ENCODE results near the gene KCTD16. TPM values are rescaled to one million over a fixed set of nuclear protein-coding genes. Genes with fewer than 3 reads are reported as not detected.

Gene KCTD16
- total RNA-seq, 2 donors from 2014 or later, result 0.24 to 0.46 TPM

GRCh38 chr5:144202726-144203125 is 32.1 kb downstream of the KCTD16 start:
- no peak for DNase-seq (ENCODE audit: low spot score)
- intact Hi-C loops (cut with DNase I), result loop anchor here (5.0 to 10.0 kb wide), 2 partner anchors 1625 to 1932 kb away; no protein-coding TSS in a partner anchor

DNA sequence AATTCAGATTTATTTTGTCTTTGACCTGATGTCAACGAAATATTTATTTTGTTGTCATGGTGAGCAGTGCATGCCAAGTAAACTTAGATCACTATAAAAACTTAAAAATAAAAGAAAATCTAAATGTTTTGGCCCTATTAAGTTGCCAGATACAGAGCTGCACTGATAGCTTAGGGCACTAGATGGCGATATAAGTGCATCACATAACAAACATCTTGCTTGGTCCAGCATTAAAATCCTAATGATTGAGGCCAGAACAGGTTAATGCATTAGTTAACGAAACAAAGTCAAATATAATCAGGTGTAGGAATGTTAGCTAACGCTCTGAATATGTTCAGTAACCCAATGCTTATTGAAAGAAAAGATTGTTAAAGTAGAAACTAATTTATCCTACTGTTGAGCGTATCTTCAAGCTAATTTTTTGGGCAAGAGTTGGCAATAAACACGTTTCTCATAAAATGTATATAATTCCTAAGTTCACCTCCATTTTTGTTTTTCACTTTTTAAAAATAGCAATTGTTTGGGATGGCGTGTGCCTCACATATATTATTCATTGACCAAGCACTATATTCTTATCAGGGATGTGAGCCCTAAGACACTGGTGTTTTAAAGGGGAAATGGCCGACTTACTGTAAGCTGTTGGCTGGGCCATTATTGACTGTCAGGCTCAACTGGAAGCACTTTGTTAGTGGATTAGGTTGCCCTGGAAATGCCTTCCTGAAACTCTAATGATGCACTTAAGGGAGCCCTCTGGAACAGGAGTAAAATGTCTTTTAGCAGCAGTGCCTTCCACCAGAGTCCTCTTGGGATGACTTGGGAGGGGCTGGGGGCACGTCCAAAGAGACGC is 33.3 kb downstream of the KCTD16 start:
- intact Hi-C loops (cut with DNase I), result loop anchor here (5.0 to 10.0 kb wide), 2 partner anchors 1623 to 1931 kb away; no protein-coding TSS in a partner anchor
- no peak for DNase-seq (ENCODE audit: low spot score)

DNA sequence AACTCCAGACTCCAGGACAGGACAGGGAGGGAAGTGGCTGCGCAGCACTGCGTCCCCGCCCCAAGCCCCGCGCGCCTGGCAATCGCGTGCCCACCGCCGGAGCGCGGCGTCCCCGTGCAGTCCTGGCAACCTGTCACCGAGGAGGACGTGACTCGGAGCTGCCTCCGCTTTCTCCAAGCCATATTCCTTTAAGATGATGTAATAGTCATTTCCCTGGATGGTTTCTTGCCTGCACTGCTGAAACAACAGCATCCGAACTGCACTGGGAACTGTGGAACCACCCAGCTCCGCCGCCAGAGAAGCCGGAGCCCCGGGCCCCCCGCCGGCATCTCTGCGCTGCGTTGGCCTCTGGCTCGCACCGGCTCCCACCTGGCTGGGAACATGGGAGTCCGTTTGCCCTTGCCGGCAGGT is 34.5 kb downstream of the KCTD16 start:
- DNase-seq (ENCODE audit: low spot score), result peak; percentile 80
- intact Hi-C loops (cut with DNase I), result loop anchor here in 1 of 2 donors (10.0 kb wide), 1 partner anchor 1930 kb away; no protein-coding TSS in a partner anchor

DNA sequence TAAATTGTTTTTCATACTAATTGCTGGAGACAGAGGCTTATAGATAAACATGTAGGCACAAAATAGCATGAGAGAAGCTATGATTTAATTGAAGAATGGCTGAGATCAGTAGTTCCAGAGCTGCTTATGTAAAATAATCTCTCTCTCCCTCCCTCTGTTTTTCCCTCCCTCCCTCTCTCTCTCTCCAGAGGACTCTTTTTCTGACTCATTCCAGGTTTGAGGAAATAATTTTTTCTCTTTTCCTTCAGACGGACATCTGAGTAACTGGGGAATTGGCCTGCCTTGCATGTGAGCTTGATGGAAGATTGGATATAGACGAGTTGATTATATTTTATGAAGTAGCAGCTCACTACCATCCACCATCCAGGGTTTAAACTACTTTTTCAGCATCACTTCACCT is 35.5 kb downstream of the KCTD16 start:
- intact Hi-C loops (cut with DNase I), result loop anchor here in 1 of 2 donors (10.0 kb wide), 1 partner anchor 1929 kb away; no protein-coding TSS in a partner anchor
- no peak for DNase-seq (ENCODE audit: low spot score)

DNA sequence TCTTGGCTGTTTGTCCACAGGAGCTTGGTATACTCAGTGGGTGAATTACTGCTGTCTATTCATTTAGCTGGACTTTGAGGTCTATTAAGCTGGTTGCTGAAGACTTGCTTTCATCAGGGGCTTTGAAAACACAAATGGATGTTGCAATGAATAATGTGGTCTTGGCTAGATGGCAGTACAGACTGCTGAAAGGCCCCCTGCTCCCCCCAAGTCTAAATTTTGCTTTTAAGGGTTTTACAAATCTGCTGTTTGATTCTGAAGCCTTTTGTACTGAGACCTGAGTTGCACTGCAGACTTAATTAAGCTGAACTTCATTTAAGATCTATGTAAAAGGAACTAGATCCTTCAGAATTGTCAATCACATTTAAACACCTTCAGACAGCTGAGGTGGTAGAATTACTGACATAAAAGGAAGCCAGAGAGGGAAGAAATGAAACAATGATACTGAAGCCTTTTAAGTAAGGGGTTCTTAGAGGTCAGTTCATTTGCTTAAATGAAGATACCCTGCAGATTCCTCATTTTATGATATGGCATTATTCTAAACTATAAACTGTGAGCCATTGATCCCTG is 37.3 kb downstream of the KCTD16 start:
- DNase-seq (ENCODE audit: low spot score), result no peak
- intact Hi-C loops (cut with DNase I), result loop anchor here in 1 of 2 donors (10.0 kb wide), 1 partner anchor 1927 kb away; no protein-coding TSS in a partner anchor

DNA sequence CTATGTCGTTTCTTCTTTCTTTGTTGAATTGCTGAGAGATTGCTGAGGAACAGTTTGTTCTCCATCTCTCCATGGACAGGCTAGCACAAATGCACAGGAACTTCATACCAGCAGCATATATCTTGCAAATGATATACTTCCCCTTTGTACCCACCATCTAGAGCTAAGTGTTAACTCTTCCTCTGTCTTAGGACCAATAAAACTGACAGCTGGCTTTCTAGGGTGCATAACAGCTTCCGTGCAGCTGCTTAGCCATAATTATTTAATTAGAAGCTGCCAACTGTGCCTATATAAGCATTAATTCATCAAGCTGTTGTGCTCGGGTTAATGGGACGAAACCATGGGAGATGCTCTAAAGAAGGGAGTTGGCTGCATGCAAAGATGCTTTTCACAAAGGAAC is 38.7 kb downstream of the KCTD16 start:
- intact Hi-C loops (cut with DNase I), result loop anchor here in 1 of 2 donors (10.0 kb wide), 1 partner anchor 1925 kb away; no protein-coding TSS in a partner anchor
- no peak for DNase-seq (ENCODE audit: low spot score)

DNA sequence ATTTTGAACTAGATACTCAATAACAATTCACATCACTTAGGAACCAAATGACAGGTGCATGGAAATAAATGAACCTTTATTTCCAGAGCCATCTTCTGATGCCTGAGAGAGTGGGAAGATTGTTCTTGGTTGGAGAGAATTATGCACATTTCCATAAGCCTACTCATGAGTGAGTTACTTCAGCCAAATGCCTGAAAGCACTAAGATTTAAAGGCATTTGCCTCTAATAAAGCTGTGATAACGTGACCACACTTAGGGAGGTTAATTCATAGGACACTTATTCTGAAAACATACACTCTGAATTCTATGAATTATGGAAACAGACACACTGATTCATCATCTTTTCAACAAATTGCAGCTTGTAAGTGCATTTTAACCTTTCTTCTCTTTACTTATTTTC is 40.0 kb downstream of the KCTD16 start:
- intact Hi-C loops (cut with DNase I), result no loop called here
- DNase-seq (ENCODE audit: low spot score), result no peak

DNA sequence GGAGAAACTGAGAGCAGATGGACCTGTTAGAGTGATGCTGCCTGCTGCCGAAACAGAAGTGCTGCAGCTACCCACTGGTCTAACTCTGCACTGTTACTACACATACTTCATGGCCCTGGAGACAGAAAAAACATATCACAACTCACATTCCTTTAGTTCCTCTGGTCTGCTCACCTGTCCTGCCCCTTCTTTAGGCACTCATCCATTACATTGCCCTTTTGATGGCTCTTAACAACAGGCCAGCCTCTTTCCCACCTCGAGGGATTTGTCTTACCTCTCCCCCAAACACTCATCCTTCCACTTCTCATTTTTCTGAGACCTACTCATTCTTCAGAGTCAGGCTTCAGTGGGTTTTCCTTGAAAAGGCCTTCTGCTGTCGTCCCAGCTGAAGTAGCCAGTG is 49.2 kb downstream of the KCTD16 start:
- no peak for DNase-seq (ENCODE audit: low spot score)
- intact Hi-C loops (cut with DNase I), result no loop called here

DNA sequence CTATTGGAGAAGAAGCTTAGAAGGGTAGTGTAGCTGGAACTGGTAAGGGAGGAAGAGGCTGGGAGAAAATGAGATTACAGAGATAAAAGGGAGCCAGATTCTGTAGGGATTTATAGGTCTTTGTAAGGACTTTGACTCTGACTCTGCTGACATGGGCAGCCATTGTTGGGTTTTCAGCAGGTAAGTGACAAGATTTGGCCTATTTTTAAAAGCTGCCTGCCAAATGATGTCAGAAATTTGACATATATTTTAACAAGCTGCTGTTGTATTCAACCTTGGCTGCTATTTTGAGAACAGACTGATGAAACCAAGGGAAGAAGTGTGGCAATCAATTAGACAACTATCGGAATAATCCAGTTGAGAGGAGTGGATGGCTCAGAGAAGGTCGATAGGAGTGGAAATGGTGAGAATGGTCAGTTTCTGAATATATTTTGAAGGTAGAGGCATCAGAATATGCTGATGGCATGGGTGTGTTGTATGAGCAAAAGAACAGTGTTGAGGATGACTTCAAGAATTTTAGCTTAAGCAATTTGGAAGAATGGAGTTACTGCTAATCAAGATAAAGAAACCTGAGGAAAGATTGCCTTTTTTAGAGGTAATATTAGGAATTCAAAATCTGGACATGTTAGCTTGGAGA is 56.8 kb downstream of the KCTD16 start:
- DNase-seq (ENCODE audit: low spot score), result no peak
- intact Hi-C loops (cut with DNase I), result no loop called here

DNA sequence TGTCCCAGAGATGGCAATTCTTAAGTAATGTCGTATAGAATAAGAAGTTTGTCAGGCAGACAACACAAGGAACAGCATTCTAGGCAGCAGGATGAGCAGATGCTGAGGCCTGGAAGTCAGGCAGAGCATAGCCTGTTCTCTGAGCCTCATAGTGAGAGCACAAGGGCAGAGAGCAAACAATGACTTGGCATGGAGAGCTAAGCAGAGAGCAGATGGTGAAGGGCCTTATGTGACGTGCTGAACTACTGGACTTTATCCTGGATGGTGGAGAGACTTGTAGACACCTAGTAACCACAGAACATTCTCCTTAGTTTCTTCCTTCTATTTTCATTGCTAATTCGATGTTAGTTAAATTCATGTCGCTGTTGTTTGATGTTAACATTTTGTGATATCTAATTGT is 60.1 kb downstream of the KCTD16 start:
- intact Hi-C loops (cut with DNase I), result no loop called here
- DNase-seq (ENCODE audit: low spot score), result no peak

DNA sequence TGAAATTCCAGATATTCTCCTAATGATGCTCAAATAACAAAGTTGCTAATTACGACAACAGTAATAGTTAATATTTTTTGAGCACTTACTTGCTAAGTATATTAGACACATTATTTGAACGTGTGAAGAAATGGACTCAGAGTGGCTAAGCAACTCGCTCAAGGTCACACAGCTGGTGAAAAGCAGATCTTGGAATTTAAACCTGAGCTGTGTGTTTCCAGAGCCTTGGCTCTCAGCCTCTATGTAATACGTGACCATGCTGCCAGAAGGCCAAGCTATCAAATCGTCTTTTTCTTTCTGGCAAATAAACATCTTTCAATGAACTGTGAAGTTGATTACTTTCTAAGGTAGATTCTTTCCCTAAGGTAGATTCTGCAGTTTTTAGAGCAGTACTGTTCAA is 61.6 kb downstream of the KCTD16 start:
- DNase-seq (ENCODE audit: low spot score), result no peak
- intact Hi-C loops (cut with DNase I), result no loop called here

DNA sequence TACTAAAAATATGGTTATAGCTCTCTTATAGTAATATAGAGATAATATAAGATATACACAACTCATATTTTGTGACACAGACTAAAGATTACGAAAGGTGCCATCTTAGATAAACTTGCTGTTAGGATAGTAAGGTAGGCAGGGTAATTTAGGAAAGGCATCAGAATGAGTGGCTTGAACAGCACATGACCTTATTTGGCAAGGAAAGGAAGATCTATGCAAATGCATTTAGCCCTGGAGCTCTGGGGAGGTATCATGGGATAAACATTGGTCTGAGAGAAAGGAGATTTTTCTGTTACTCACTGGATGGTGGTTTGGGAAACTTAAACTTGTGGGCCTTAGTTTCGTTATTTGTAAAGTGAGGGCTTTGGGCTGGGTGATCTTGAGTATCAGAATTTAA is 65.8 kb downstream of the KCTD16 start:
- DNase-seq (ENCODE audit: low spot score), result no peak
- intact Hi-C loops (cut with DNase I), result no loop called here

DNA sequence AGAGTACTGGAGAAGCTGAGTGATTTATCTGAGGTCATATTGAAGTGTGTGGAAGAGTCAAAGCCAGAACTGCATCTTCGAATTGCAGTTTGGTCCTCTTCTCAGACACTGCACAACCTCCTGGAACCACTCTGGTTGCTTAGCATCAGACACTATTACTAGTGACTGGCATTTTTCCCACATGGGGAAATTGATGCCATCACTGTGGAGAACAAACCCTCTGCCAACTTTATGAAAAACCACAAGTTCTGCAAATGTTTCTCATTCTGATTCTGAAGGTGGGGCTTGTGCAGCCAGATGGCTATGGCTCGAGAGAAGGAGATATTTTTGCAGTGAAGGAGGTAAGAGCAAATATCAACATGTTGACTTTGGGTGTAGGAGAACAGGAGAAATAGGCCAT is 67.2 kb downstream of the KCTD16 start:
- intact Hi-C loops (cut with DNase I), result no loop called here
- DNase-seq (ENCODE audit: low spot score), result no peak

DNA sequence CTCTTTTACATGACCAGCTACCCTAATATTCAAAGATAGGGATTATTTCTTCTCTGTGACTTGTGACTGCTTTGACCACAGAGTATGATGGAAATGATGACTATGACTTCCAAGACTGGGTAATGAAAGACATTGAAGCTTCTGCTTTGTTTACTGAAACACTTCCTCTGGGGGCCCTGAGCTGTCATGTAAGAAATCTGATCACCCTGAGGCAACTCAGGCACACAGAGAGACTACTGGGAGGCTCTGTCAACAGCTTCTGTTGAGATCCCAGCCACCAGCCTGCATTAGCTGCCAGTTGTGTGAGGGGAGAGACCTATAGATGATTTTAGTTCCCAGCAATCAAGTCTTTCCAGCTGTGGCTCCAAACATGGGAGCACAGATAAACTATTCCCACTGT is 76.5 kb downstream of the KCTD16 start:
- no peak for DNase-seq (ENCODE audit: low spot score)
- intact Hi-C loops (cut with DNase I), result loop anchor here in 1 of 2 donors (5.0 kb wide), 1 partner anchor 155 kb away; no protein-coding TSS in a partner anchor

DNA sequence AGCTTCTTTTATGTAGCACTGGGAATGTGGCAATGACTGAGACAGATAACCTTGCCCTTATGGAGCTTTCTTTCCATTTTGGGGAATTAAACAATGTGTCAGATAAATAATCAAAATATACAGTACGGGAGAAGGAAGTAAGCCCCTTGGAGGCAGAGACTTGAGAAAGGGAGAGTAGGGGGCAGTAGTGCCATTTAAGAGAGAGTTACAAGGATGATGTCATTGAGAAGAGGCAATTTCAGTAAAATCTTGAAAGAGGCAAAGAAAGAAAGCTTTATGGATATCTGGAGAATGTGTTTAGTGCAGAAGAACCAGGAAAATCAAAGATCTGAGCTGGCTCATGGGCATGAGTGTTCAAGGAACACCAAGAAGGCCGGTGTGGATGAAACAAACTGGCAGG is 77.3 kb downstream of the KCTD16 start:
- no peak for DNase-seq (ENCODE audit: low spot score)
- intact Hi-C loops (cut with DNase I), result loop anchor here in 1 of 2 donors (5.0 kb wide), 1 partner anchor 156 kb away; no protein-coding TSS in a partner anchor

GRCh38 chr5:144249755-144250464 is 79.2 kb downstream of the KCTD16 start:
- no peak for DNase-seq (ENCODE audit: low spot score)
- intact Hi-C loops (cut with DNase I), result loop anchor here in 1 of 2 donors (5.0 kb wide), 1 partner anchor 158 kb away; no protein-coding TSS in a partner anchor

- intact Hi-C loops (cut with DNase I), result no loop called here
- DNase-seq (ENCODE audit: low spot score), result no peak
Measured at GRCh38 chr5:144254552-144254951, 83.9 kb downstream of the KCTD16 start.

DNA sequence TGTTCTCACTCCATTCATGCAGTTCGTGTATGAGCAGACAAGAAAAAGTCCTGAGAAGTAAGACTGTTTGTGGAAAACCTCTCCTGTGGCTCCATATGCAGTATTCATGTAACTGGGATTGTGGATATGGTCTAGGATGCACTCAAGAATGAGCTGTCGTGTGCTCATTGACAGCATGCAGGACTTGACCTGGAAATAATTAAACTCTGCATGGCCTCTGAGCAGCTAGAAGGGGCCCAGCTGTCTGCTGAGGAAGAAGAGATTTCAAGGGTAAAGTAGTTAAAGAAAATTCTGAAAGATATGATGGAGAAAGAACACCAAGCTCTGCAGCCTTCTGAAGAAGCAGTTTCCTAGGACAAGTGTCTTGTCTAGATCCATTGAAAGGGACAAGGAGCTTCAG is 89.4 kb downstream of the KCTD16 start:
- intact Hi-C loops (cut with DNase I), result no loop called here
- no peak for DNase-seq (ENCODE audit: low spot score)

DNA sequence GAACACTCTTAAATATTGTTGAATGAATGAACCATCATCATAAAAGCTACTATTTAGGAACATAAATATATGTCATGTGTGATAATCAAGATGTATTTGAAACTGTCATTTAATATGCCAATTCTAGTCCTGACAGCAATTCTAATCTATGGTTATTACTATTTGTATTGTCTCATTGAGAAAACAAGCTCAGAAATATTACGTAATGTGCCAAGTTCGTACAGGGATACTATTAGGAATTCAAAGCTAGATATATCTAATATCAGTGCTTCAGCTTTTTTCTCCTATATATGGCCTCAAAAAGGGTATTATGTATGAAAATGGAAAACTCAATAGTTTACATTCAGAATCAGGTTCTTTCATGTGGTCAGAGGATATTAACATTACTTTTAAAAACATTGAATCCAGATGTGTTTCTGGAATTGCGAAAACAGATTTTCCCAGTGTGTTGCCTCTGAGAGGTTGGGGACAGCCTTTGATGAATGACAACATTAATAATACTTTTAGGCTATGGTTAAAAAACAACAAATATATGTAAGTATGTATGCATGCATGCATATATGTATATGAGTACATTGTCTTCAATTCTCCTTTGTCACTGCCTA is 95.1 kb downstream of the KCTD16 start:
- DNase-seq (ENCODE audit: low spot score), result no peak
- intact Hi-C loops (cut with DNase I), result no loop called here
